Spleen (tissue), 7 donors: Measurements from ENCODE around the gene ZNF711.

ENCODE experiments used
- CTCF ChIP-seq, 11 experiments: fragments of 200-600 bp in 7 of 11; fragments of 450-650 bp in 4 of 11; sonication (generic) in 4 of 11; IDR thresholded peaks in 8 of 11; conservative IDR thresholded peaks in 3 of 11; 1 replicate in 7 of 11; 2 replicates in 4 of 11; pipeline versions ENCODE4 v1.4.0 to v1.8.0; 2016 to 2021; ENCODE audit warnings: antibody characterized with exemption in 11 of 11, inconsistent platforms in 4 of 11, mild to moderate bottlenecking in 1 of 11
- POLR2A ChIP-seq, 3 donors: fragments of 450-650 bp; IDR thresholded peaks; one replicate each; pipeline ENCODE4 v1.5.1; 2017; ENCODE audit warnings: antibody characterized with exemption in 3 of 3, mild to moderate bottlenecking in 1 of 3
- POLR2AphosphoS5 ChIP-seq, 3 donors: sonication (generic); formaldehyde crosslinking; IDR thresholded peaks; one replicate each; pipeline ENCODE4 v1.5.1; 2017; ENCODE audit warnings: antibody characterized with exemption in 3 of 3
- donor health status: DM: no; HTN: no; CAD: no; lungs with moderate emphysema.
- donor health status: DM: no; HTN: no; CAD: no.
- donor health status: DM: no; HTN: no; CAD: no.

GRCh38 chrX:85243761-85244449 is at the start of gene ZNF711, which contains the start of gene SATL1:
- no peak for TF ChIP-seq POLR2A (IDR thresholded peaks at IDR 0.05)
- TF ChIP-seq CTCF (IDR thresholded peaks at IDR 0.05 in 8 of 11, conservative IDR thresholded peaks at IDR 0.05 in 3 of 11), result no peak
- peak in 2 of 3 donors; percentile 23 to 66 for TF ChIP-seq POLR2AphosphoS5 (IDR thresholded peaks at IDR 0.05)
